IMR-90 (cell line): ENCODE data around the gene CD27. TPM values are rescaled to one million over a fixed set of nuclear protein-coding genes. Genes with fewer than 3 reads are reported as not detected.
A peak's percentile ranks its signal among the peaks of the same experiment; 100 is the strongest.

Experiments
- ATAC-seq: fragments of 200-7000 bp; cut with Tn5 transposase; 2 replicates; pipeline ENCODE4 v1.9.1; 2020; ENCODE audit warnings: low read depth, mild to moderate bottlenecking, moderate library complexity
- BruUV-seq: library from RNA; stranded (reverse); fragments of 400-500 nt; replicated peaks from 2 replicates; lab custom pipeline; 2021; lab: Mats Ljungman, UMichigan
- CTCF ChIA-PET: fragments of 300-600 bp; formaldehyde crosslinking; extraction: SDS; loops from one replicate; lab custom pipeline; 2021; ENCODE audit warnings: antibody characterized with exemption; lab: Yijun Ruan, JAX
- POLR2A ChIA-PET: fragments of 300-600 bp; sonication (Branson Sonifier 250); formaldehyde crosslinking; loops from one replicate; lab custom pipeline; 2022; ENCODE audit warnings: antibody characterized with exemption; ENCODE audit not compliant: unreplicated experiment; lab: Charles Lee
- DNase-seq: peaks from one replicate; pipeline ENCODE4 v3.0.0; 2013
- H2AFZ ChIP-seq: replicated peaks from 2 replicates; pipeline ENCODE3; 2013; ENCODE audit warnings: low read length, mild to moderate bottlenecking; ENCODE audit not compliant: poor library complexity
- H2AK5ac ChIP-seq: 2 replicates; pipeline ENCODE4 v1.6.1; 2013; ENCODE audit warnings: low read depth, low read length, inconsistent platforms
- H2AK9ac ChIP-seq: replicated peaks from 2 replicates; pipeline ENCODE3; 2013; ENCODE audit warnings: mild to moderate bottlenecking, low read depth, low read length, moderate library complexity; ENCODE audit not compliant: poor library complexity
- H2BK120ac ChIP-seq: 2 replicates; pipeline ENCODE4 v1.6.1; 2013; ENCODE audit warnings: low read depth, low read length, inconsistent platforms
- H2BK15ac ChIP-seq: 3 replicates; pipeline ENCODE4 v1.6.1; 2013; ENCODE audit warnings: low read depth, low read length, inconsistent platforms
- H2BK20ac ChIP-seq: 2 replicates; pipeline ENCODE4 v1.6.1; 2013; ENCODE audit warnings: low read depth, mild to moderate bottlenecking, inconsistent platforms, low read length, moderate library complexity
- H2BK5ac ChIP-seq: 2 replicates; pipeline ENCODE4 v1.6.1; 2013; ENCODE audit warnings: mild to moderate bottlenecking, low read depth, low read length, inconsistent platforms; ENCODE audit not compliant: poor library complexity, severe bottlenecking
- H3K14ac ChIP-seq: replicated peaks from 2 replicates; pipeline ENCODE4 v1.6.1; 2013; ENCODE audit warnings: low read depth, low read length, inconsistent platforms
- H3K18ac ChIP-seq: 2 replicates; pipeline ENCODE4 v1.6.1; 2013; ENCODE audit warnings: low read depth, low read length, control low read depth
- H3K23ac ChIP-seq: 2 replicates; pipeline ENCODE4 v1.6.1; 2013; ENCODE audit warnings: low read depth, low read length, inconsistent platforms
- H3K27ac ChIP-seq: 2 replicates; pipeline ENCODE4 v1.5.1; 2013; ENCODE audit warnings: mild to moderate bottlenecking, control low read depth, low read length; ENCODE audit not compliant: insufficient read depth
- H3K27me3 ChIP-seq: 2 replicates; pipeline ENCODE4 v1.6.1; 2013; ENCODE audit warnings: low read length; ENCODE audit not compliant: control insufficient read depth, insufficient read depth
- H3K36me3 ChIP-seq: 2 replicates; pipeline ENCODE4 v1.6.1; 2013; ENCODE audit warnings: low read length, mixed read lengths; ENCODE audit not compliant: control insufficient read depth, insufficient read depth
- H3K4ac ChIP-seq: 2 replicates; pipeline ENCODE4 v1.6.1; 2013; ENCODE audit warnings: low read depth, low read length, inconsistent platforms
- H3K4me1 ChIP-seq: 2 replicates; pipeline ENCODE4 v1.6.1; 2013; ENCODE audit warnings: low read length, mixed read lengths; ENCODE audit not compliant: control insufficient read depth, insufficient read depth
- H3K4me2 ChIP-seq: 2 replicates; pipeline ENCODE4 v1.6.1; 2013; ENCODE audit warnings: low read depth, mild to moderate bottlenecking, control low read depth, low read length, moderate library complexity
- H3K4me3 ChIP-seq: 2 replicates; pipeline ENCODE4 v1.5.1; 2013; ENCODE audit warnings: low read depth, mild to moderate bottlenecking, control low read depth, low read length, moderate library complexity; ENCODE audit not compliant: insufficient read depth
- H3K56ac ChIP-seq: 2 replicates; pipeline ENCODE4 v1.6.1; 2013; ENCODE audit warnings: low read length, inconsistent platforms; ENCODE audit not compliant: insufficient read depth; ENCODE audit errors: extremely low read depth
- H3K79me1 ChIP-seq, 2 experiments: 2 replicates each; pipeline ENCODE4 v1.6.1; 2013; ENCODE audit warnings: low read length in 2 of 2, inconsistent platforms in 1 of 2, low read depth in 1 of 2
- H3K9ac ChIP-seq: 2 replicates; pipeline ENCODE4 v1.6.1; 2013; ENCODE audit warnings: low read depth, low read length, control low read depth
- H3K9me1 ChIP-seq: 2 replicates; pipeline ENCODE4 v1.6.1; 2013; ENCODE audit warnings: low read length, inconsistent platforms; ENCODE audit not compliant: insufficient read depth
- H3K9me3 ChIP-seq: 2 replicates; pipeline ENCODE4 v1.6.1; 2013; ENCODE audit warnings: low read length; ENCODE audit not compliant: control insufficient read depth, insufficient read depth
- H4K20me1 ChIP-seq: 2 replicates; pipeline ENCODE4 v1.6.1; 2013; ENCODE audit warnings: low read length, inconsistent platforms; ENCODE audit not compliant: insufficient read depth
- H4K5ac ChIP-seq: 2 replicates; pipeline ENCODE4 v1.6.1; 2013; ENCODE audit warnings: mild to moderate bottlenecking, low read depth, low read length, control low read depth
- H4K8ac ChIP-seq, 2 experiments: 2 replicates each; pipeline ENCODE4 v1.6.1; 2013; ENCODE audit warnings: low read depth in 2 of 2, low read length in 2 of 2, control low read depth in 1 of 2, inconsistent platforms in 1 of 2
- H4K91ac ChIP-seq: 2 replicates; pipeline ENCODE4 v1.6.1; 2013; ENCODE audit warnings: low read depth, low read length, inconsistent platforms; ENCODE audit not compliant: insufficient read depth
- MXI1 ChIP-seq: IDR thresholded peaks from 2 replicates; pipeline ENCODE4 v1.6.1; 2012; ENCODE audit warnings: low read depth, mild to moderate bottlenecking, low read length, moderate library complexity, borderline replicate concordance
- POLR2A ChIP-seq: IDR thresholded peaks from 2 replicates; pipeline ENCODE4 v1.6.1; 2012; ENCODE audit warnings: mild to moderate bottlenecking, low read depth, low read length
- RAD21 ChIP-seq: IDR thresholded peaks from 2 replicates; pipeline ENCODE4 v1.6.1; 2012; ENCODE audit warnings: low read length, improper control_type of control experiment
- SMC3 ChIP-seq: fragments of 150-350 bp; IDR thresholded peaks from 2 replicates; pipeline ENCODE4 v1.6.1; 2016; ENCODE audit warnings: low read depth, mild to moderate bottlenecking, antibody characterized with exemption, low read length, moderate library complexity
- WGBS, 2 experiments: methylation state at CpG; one replicate each; pipeline versions ENCODE4 v1.1.5 to v1.1.7; 2013; ENCODE audit warnings: missing lambda C conversion rate in 2 of 2; ENCODE audit not compliant: insufficient read length in 1 of 2; ENCODE audit errors: extremely low coverage in 2 of 2; 5-methylcytosine and 5-hydroxymethylcytosine counted together
- dilution Hi-C: fragments of 300-500 bp; cut with HindIII; formaldehyde crosslinking; loops from one replicate; pipeline ENCODE4 v1.14.3; 2018; ENCODE audit warnings: low sequenced_read_pairs; ENCODE audit not compliant: unreplicated experiment
- in situ Hi-C: fragments of 300-500 bp; cut with MboI; formaldehyde crosslinking; loops from 3 replicates; pipeline ENCODE4 v1.14.3; 2019; ENCODE audit warnings: low sequenced_read_pairs, inconsistent platforms, mixed read lengths
- intact Hi-C: fragments of 100-400 bp; cut with micrococcal nuclease; formaldehyde crosslinking; loops from 2 replicates; pipeline ENCODE4 v1.10.0; 2022
- polyA plus RNA-seq, 3 experiments: library from polyadenylated mRNA; depleted of rRNA; stranded (reverse); fragments of >200 nt; gene quantifications; 2 replicates each; pipeline ENCODE4 v1.2.3, GENCODE V29; 2012; ENCODE audit warnings: low replicate concordance in 1 of 3
- total RNA-seq: library from RNA; depleted of rRNA; stranded (reverse); fragments of >200 nt; gene quantifications from 2 replicates; pipeline ENCODE4 v1.2.3, GENCODE V29; 2012

CD27 gene
- total and polyA plus RNA-seq, 2 of the 4 experiments (the other 2 are of a cell fraction): 0.07 TPM; not detected in 1

DNA sequence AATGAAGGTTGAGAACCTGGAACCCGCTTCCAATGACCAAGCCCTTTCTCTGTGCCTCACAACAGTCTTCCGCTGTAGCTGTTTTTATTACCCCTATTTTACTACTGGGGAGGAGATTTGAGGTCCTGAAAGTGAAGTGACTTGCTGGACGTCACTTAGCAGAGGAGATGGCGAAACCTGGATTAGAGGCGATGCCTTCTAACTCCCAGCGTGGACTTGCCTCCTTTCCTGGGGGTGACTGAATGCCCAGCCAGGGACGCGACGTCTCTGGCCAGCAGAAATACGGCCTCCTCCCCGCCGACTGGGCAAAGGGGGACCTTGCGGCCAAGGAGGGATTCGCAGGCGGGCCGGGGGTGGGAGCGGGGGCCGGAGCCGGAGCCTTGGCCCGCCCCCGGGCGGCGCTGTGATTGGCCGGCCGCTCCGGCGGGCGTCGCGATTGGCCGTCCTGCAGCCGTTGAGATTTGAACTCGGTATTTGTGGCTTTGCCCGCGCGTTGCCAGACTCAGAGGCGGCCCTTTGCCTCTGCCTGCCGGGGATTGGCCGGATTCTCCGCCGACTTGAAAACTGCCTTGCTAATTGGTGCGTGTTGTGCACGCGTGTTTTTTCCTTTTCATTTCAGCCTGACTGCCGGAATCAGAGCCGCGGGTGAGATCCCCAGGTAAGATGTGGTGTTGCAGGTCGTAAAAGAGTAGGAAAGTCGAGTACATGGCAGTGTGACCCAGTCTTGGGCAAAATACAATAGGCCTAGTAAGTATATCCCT lies 48.9 kb downstream of the CD27 start, which contains the start of gene NCAPD2 (continued):
- TF ChIP-seq MXI1 (peak; percentile 92), SMC3 (no peak), POLR2A (peak; percentile 93)

DNA sequence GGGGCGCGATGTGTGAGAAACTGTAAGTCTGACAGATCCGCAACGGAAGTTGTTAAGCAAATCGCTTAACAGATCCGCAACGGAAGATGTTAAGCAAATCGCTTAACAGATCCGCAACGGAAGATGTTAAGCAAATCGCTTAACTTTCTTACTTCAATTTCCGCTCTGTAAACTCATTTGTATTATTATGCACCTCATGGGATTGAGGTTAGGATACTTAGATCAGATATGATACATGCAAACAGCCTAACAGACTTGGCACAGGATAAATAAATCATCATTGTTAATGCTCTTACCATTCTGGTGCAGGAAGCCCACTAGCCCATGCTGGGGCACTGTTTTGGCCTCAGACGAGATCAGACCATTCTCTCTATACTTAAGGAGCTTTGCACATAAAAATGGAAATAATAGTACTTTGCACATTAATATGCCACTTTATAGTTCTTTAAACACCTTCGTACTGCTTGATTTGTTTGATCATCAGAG lies 49.5 kb downstream of the CD27 start:
- H2BK120ac ChIP-seq: peak overlapping the region; percentile 67; the same call in 1 of the 2 replicates
- CTCF ChIA-PET: no interaction called here
- peak overlapping the region; percentile 90; the same call in 1 of the 2 replicates for H3K23ac ChIP-seq
- dilution Hi-C loops: no loop called here
- no peak for DNase-seq
- H3K9me1 ChIP-seq: peaks cover 8% of the 10 kb centered on the region
- no peak overlapping the region for H2AK9ac ChIP-seq
- peak overlapping the region; percentile 80 for H3K14ac ChIP-seq
- H2BK5ac ChIP-seq: peak overlapping the region; percentile 40
- no peaks in the 10 kb centered on the region for H3K27me3 ChIP-seq
- BruUV-seq: no TSS peak
- H2BK20ac ChIP-seq: no peak overlapping the region
- H2AK5ac ChIP-seq: peak overlapping the region; percentile 69; the same call in 1 of the 2 replicates
- H3K27ac ChIP-seq: peak overlapping the region; percentile 65; the same call in 1 of the 2 replicates
- H3K4me2 ChIP-seq: peak overlapping the region; percentile 87
- peaks cover 4% of the 10 kb centered on the region for H4K20me1 ChIP-seq
- H3K4me3 ChIP-seq: peak overlapping the region; percentile 83
- no peak overlapping the region for H4K5ac ChIP-seq
- in situ Hi-C loops: no loop called here
- peak overlapping the region; percentile 83 for H3K4ac ChIP-seq
- ATAC-seq: peak; percentile 5; the same call in 1 of the 2 replicates
- H3K18ac ChIP-seq: no peak overlapping the region
- intact Hi-C loops: loop anchor here (2.0 kb wide), 1 partner anchor 38 kb away; no protein-coding TSS in a partner anchor
- H4K8ac ChIP-seq: peak overlapping the region; percentile 48 to 78; a peak in 3 of 4 replicates
- H3K9ac ChIP-seq: peak overlapping the region; percentile 71
- peak overlapping the region; percentile 79; the same call in 2 of the 3 replicates for H2BK15ac ChIP-seq
- POLR2A ChIA-PET: interaction anchor here (1.2 kb wide), 1 partner anchor 40 kb away, joined by 37 read pairs; the partner anchor contains the start of gene GAPDH
- no peaks in the 10 kb centered on the region for H3K9me3 ChIP-seq
- peak overlapping the region; percentile 86 for H2AFZ ChIP-seq
- H3K36me3 ChIP-seq: peaks cover 2% of the 10 kb centered on the region
- no peak for TF ChIP-seq MXI1
- TF ChIP-seq RAD21: 0 out of 2 replicates have a peak, but pooled peaks have one; percentile 5
- no CpG with 5 or more reads among the region's 14 CpGs for WGBS, 2 experiments
- H3K56ac ChIP-seq: peak overlapping the region; percentile 96
- no peaks in the 10 kb centered on the region; the same call in 1 of the 2 replicates for H3K4me1 ChIP-seq
- H4K91ac ChIP-seq: peak overlapping the region; percentile 80
- H3K79me1 ChIP-seq: peaks cover 38 to 51% of the 10 kb centered on the region in 2 experiments
